Measurements from ENCODE around the gene ARL16.
A peak's percentile ranks its signal among the peaks of the same experiment; 100 is the strongest.

The ARL16 gene

DNA sequence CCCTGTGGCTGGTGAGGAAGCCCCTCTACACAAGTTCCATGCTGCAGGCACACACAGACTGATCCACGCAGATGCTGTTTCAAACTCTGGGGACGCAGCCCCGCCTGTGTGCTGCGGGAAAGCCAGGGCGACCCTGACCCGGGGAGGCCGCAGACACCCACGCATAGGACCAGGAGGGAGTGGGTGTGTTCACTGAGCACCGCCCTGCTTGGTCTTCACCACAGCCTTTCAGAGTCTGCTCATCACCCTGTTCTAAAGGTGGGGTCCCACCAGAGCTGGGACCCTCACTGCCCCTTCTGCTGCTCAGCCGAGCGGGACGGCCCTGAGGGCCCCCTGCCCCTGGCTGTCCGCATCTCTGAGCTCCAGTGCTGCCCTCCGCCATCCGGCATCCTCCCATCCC lies 39.1 kb downstream of the ARL16 start:
- DNase-seq (ENCODE audit: low read depth in 2 of 2): no peak

- no peak for DNase-seq (ENCODE audit: low read depth in 2 of 2)
Measured at GRCh38 chr17:81641825-81642489, 41.6 kb downstream of the ARL16 start.

- DNase-seq (ENCODE audit: low read depth in 2 of 2): no peak
Measured at GRCh38 chr17:81640011-81640410, 43.6 kb downstream of the ARL16 start.

DNA sequence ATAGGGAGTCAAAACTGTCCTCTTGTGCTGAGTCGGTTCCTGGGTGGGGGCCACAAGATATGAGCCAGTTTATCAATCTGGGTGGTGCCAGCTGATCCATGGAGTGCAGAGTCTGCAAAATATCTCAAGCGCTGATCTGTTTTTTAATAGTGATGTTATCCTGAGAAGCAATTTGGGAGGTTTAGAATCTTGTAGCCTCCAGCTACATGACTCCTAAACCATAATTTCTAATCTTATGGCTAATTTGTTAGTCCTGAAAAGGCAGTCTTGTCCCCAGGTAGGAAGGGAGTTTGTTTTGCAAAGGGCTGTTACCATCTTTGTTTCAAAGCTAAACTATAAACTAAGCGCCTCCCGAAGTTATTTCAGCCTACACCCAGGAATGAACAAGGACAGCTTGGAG lies 44.9 kb downstream of the ARL16 start:
- no peak for DNase-seq (ENCODE audit: low read depth in 2 of 2)

GRCh38 chr17:81636505-81637288 lies 46.9 kb downstream of the ARL16 start, which contains the start of the genes NPLOC4 and TSPAN10:
Gene NPLOC4 (minus strand): TSS chr17:81637112. CDS start chr17:81636930, 182 bp downstream.
Gene TSPAN10 (plus strand): TSS chr17:81637196. CDS start chr17:81642413, 5,217 bp downstream.
- DNase-seq (ENCODE audit: low read depth in 2 of 2): peak; percentile 65 to 79

DNA sequence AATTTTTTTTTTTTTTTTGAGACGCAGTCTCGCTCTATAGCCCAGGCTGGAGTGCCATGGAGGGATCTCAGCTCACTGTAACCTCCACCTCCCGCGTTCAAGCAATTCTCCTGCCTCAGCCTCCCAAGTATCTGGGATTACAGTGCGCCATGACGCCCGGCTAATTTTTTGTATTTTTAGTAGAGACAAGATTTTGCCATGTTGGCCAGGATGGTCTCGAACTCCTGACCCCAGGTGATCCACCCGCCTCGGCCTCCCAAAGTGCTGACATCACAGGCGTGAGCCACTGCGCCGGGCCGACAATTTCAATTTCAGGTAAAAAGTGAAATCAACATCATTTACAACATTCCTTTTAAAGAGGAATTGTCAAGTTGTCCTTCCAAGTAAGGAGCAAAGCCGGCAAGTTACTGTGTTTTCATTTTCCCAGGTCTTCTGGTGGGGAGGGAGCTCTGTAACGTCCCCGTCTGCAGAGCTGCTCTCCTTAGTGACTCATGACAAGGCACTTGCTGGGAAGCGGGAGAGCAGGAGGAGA lies 47.6 kb downstream of the ARL16 start:
- no peak for DNase-seq (ENCODE audit: low read depth in 2 of 2)

- DNase-seq (ENCODE audit: low read depth in 2 of 2): no peak
Measured at GRCh38 chr17:81635431-81635830, 48.2 kb downstream of the ARL16 start.

DNA sequence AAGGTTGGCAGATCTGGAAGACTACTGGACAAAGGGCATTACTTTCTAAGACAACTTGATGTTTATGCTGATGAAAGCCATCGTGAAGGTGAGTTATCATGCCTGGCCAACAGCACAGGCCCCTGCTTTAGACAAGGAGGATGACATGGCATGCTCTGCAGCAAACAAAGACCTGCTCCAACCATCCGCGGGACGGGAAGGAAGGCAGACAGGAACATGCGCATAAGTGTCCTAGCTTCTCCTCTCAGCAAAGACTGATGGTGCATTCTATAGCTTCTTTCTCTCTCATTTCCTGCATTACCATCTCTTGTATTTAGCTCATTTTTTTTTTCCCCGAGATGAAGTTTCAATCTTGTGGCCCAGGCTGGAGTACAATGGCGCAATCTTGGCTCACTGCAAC lies 52.1 kb downstream of the ARL16 start:
- DNase-seq (ENCODE audit: low read depth in 2 of 2): no peak
